Caco-2 (cell line): ENCODE data around the gene CDK19. TPM values are rescaled to one million over a fixed set of nuclear protein-coding genes. Genes with fewer than 3 reads are reported as not detected.

Experiments
- BruUV-seq: library from RNA; stranded (reverse); fragments of 400-500 nt; replicated peaks from 2 replicates; lab custom pipeline; 2021; lab: Mats Ljungman, UMichigan
- CTCF ChIA-PET: fragments of 300-600 bp; sonication (Branson Sonifier 250); formaldehyde crosslinking; loops from one replicate; lab custom pipeline; 2022; ENCODE audit warnings: antibody characterized with exemption; lab: Charles Lee
- POLR2A ChIA-PET: fragments of 300-600 bp; sonication (Branson Sonifier 250); formaldehyde crosslinking; loops from one replicate; lab custom pipeline; 2022; ENCODE audit warnings: antibody characterized with exemption; lab: Charles Lee
- DNase-seq, 2 experiments: peaks; one replicate each; pipeline versions ENCODE4 v3.0.0 to v3.0.0-alpha.2; 2020 to 2022
- H3K27me3 ChIP-seq: replicated peaks from 2 replicates; pipeline ENCODE4 v1.6.0; 2011; ENCODE audit warnings: low read length; ENCODE audit not compliant: control insufficient read depth, insufficient read depth
- H3K36me3 ChIP-seq: 2 replicates; pipeline ENCODE4 v1.5.1; 2011; ENCODE audit warnings: low read length; ENCODE audit not compliant: control insufficient read depth, insufficient read depth
- H3K4me1 ChIP-seq: fragments of 250-450 bp; sonication (Bioruptor Pico); 2 replicates; pipeline ENCODE4 v1.5.1; 2020; ENCODE audit warnings: mild to moderate bottlenecking
- H3K4me3 ChIP-seq: 2 replicates; pipeline ENCODE4 v1.5.1; 2011; ENCODE audit warnings: low read depth, mild to moderate bottlenecking, control low read depth, low read length
- H3K9me3 ChIP-seq: fragments of 250-450 bp; sonication (Bioruptor Pico); 2 replicates; pipeline ENCODE4 v1.5.1; 2020; ENCODE audit warnings: mild to moderate bottlenecking, moderate library complexity
- H3K27ac Mint-ChIP-seq: one replicate; pipeline ENCODE4 v1.8.0; 2022; ENCODE audit warnings: mixed read lengths; ENCODE audit not compliant: unreplicated experiment
- H3K27me3 Mint-ChIP-seq: one replicate; pipeline ENCODE4 v1.8.0; 2022; ENCODE audit warnings: mixed read lengths; ENCODE audit not compliant: insufficient read depth, unreplicated experiment
- H3K36me3 Mint-ChIP-seq: one replicate; pipeline ENCODE4 v1.8.0; 2022; ENCODE audit warnings: mild to moderate bottlenecking, mixed read lengths; ENCODE audit not compliant: insufficient read depth, unreplicated experiment
- H3K4me1 Mint-ChIP-seq: one replicate; pipeline ENCODE4 v1.8.0; 2022; ENCODE audit warnings: low read depth, mixed read lengths; ENCODE audit not compliant: unreplicated experiment
- H3K4me3 Mint-ChIP-seq: one replicate; pipeline ENCODE4 v1.8.0; 2022; ENCODE audit warnings: mild to moderate bottlenecking, moderate library complexity, mixed read lengths; ENCODE audit not compliant: unreplicated experiment
- H3K9me3 Mint-ChIP-seq: one replicate; pipeline ENCODE4 v1.8.0; 2022; ENCODE audit warnings: mixed read lengths; ENCODE audit not compliant: unreplicated experiment
- CTCF ChIP-seq, 2 experiments: fragments of 200-600 bp in 1 of 2; IDR thresholded peaks; 1 replicate in 1 of 2; 2 replicates in 1 of 2; pipeline versions ENCODE4 v1.5.1 to v1.8.0; 2011 to 2022; ENCODE audit warnings: antibody characterized with exemption in 1 of 2, control low read depth in 1 of 2, inconsistent platforms in 1 of 2, low read depth in 1 of 2, low read length in 1 of 2, mild to moderate bottlenecking in 1 of 2, moderate library complexity in 1 of 2; ENCODE audit not compliant: insufficient read depth in 1 of 2, severe bottlenecking in 1 of 2, unreplicated experiment in 1 of 2
- intact Hi-C: fragments of 100-400 bp; cut with micrococcal nuclease; formaldehyde crosslinking; loops from one replicate; pipeline ENCODE4 v1.10.0; 2022; ENCODE audit not compliant: unreplicated experiment
- total RNA-seq: library from RNA; stranded (reverse); gene quantifications from 2 replicates; pipeline ENCODE4 v1.2.3, GENCODE V29; 2022

The CDK19 gene
- total RNA-seq, 1 experiment from 2014 or later = 24.6 TPM

- Mint-ChIP-seq H3K27me3 (no peaks in the 10 kb centered on the region), H3K27ac (no peak overlapping the region)
- no TSS peak for BruUV-seq
Observed at GRCh38 chr6:110856296-110856695, 41.0 kb upstream of the CDK19 start.

DNA sequence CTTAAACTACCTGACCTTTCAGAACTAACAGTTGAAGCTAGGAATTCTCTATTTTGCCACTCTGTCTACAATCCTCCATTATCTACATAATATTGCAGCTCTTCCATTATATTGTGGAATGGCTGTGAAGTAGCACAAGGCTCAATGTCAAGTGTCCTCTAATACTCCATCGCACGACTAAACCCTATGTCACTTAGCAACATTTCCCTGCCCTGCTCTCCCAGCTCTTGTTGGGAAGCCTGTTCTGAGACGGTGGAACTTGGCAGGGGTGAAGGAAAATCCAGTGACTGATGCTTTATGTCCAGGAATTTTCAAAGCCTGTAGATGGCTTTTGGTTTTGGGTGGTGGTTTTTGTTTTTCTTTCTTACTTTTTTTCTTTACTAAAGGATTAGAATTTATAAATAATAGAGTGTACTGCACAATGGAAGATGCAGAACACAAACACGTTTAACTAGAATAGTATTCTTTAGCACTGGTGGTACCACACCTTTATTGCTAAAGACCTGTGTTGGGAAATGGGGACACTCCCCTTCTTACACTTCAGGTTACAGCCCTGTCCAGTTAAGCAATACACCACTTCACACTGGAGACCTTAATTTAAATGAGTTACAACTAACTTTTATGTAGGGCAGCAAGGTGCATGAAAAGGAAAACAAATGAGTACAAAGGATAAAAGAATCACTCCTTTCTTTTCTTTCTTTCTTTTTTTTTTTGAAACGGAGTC lies 38.6 kb upstream of the CDK19 start:
- Histone ChIP-seq H3K36me3 (no peaks in the 10 kb centered on the region), H3K4me3 (no peak overlapping the region), H3K4me1 (no peaks in the 10 kb centered on the region), H3K27me3 (no peaks in the 10 kb centered on the region), H3K9me3 (no peaks in the 10 kb centered on the region)
- Mint-ChIP-seq H3K4me1 (no peaks in the 10 kb centered on the region), H3K27me3 (no peaks in the 10 kb centered on the region), H3K36me3 (no peaks in the 10 kb centered on the region), H3K9me3 (no peaks in the 10 kb centered on the region), H3K4me3 (no peak overlapping the region), H3K27ac (no peak overlapping the region)
- CTCF ChIA-PET = no interaction called here
- no TSS peak for BruUV-seq
- intact Hi-C loops = no loop called here
- POLR2A ChIA-PET = interaction anchor here (0.7 to 1.0 kb wide), 3 partner anchors 21 to 39 kb away, joined by 3 to 5 read pairs (median 5); partner anchors contain the start of genes AMD1 and CDK19
- no peak for DNase-seq
- TF ChIP-seq CTCF (IDR thresholded peaks at IDR 0.05; ENCODE audit: insufficient read depth in 1 of 2, low read depth in 1 of 2, low read length in 1 of 2, severe bottlenecking in 1 of 2, unreplicated experiment in 1 of 2) = no peak

More at GRCh38 chr6:110856296-110856695, 41.0 kb upstream of the CDK19 start:
- H3K4me1 Mint-ChIP-seq = no peaks in the 10 kb centered on the region
- H3K4me3 Mint-ChIP-seq = no peak overlapping the region
- no peaks in the 10 kb centered on the region for H3K9me3 Mint-ChIP-seq
- TF ChIP-seq CTCF (IDR thresholded peaks at IDR 0.05; ENCODE audit: insufficient read depth in 1 of 2, low read depth in 1 of 2, low read length in 1 of 2, severe bottlenecking in 1 of 2, unreplicated experiment in 1 of 2) = no peak
- Histone ChIP-seq H3K4me3 (no peak overlapping the region), H3K27me3 (no peaks in the 10 kb centered on the region), H3K36me3 (no peaks in the 10 kb centered on the region), H3K4me1 (no peaks in the 10 kb centered on the region), H3K9me3 (no peaks in the 10 kb centered on the region)
- ChIA-PET POLR2A (interaction anchor here (0.6 to 1.1 kb wide), 2 partner anchors 38 to 41 kb away, joined by 3 to 4 read pairs; partner anchors contain the start of gene CDK19), CTCF (no interaction called here)
- DNase-seq = no peak
- intact Hi-C loops = no loop called here
- no peaks in the 10 kb centered on the region for H3K36me3 Mint-ChIP-seq

DNA sequence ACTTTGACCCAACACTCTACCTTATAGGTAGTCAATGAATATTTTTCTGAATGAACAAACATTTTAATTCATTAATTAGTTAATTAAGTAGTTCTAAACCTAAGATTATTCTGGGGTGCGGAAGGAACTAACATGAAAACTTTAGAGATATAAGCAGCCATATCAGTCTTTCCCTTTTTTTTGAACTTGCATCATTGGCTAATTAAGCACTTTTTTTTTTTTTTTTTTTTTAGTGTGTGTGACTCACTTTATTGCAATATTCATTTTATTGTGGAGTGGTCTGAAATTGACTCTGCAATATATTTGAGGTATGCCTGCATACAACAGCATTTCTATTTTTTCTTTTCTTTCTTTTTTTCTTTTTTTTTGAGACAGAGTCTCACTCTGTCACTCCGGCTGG lies 37.5 kb upstream of the CDK19 start:
- DNase-seq = no peak
- Mint-ChIP-seq H3K4me3 (no peak overlapping the region), H3K36me3 (no peaks in the 10 kb centered on the region), H3K27me3 (no peaks in the 10 kb centered on the region), H3K27ac (no peak overlapping the region), H3K4me1 (no peaks in the 10 kb centered on the region), H3K9me3 (no peaks in the 10 kb centered on the region)
- intact Hi-C loops = no loop called here
- Histone ChIP-seq H3K4me3 (no peak overlapping the region), H3K27me3 (no peaks in the 10 kb centered on the region), H3K4me1 (no peaks in the 10 kb centered on the region), H3K9me3 (no peaks in the 10 kb centered on the region), H3K36me3 (no peaks in the 10 kb centered on the region)
- POLR2A ChIA-PET = no interaction called here
- no TSS peak for BruUV-seq
- CTCF ChIA-PET = no interaction called here
- no peak for TF ChIP-seq CTCF (IDR thresholded peaks at IDR 0.05; ENCODE audit: insufficient read depth in 1 of 2, low read depth in 1 of 2, low read length in 1 of 2, severe bottlenecking in 1 of 2, unreplicated experiment in 1 of 2)
